ENCODE results near the gene CRACR2A.

CRACR2A gene

DNA sequence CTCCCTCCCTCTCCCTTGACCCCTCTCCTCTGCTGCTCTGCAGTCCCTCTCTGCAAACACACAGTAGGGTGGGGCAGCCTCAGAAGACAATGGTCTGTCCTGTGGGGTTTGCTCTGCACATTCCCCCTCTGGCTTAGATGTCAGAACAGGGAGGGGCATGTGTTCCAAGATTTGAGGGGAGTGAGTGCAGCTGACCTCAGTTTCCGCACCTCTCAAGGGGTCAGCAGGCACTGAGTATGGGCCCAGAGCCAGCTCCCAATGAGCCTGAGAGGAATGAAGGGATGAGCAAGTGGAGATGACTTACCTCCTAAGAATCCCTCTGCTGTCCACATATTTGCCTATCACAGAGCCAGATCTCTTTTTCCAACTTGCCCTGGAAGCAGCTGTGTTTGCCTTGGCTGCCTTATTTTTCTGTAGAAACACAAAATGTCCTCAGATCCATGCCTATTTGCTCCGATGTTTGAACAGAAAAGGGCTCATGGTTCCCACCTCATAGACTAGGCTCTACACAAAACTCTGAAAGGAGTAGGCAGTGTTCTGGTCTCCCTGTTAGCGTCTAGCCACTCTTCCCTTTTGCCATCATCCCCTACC lies 111.4 kb downstream of the CRACR2A start:
- DNase-seq = no peak

DNA sequence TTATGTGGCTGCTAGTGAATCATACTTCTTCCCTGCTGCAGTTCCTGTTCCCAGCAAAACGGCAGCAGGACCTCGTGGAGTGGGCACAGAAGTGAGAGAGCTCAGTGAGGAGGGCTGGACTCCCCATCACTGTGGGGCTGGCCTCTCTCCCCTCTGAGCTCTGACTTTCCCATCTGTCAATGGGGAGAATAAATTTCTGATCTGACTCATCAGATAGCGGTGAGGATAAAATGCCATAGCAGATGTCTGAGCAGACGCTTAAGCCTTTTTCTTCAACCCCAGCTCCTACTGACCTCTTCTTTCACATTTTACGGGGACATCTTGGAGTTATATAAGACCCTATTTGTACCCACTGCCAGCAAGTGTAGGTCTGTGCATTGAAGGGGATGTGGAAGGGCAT lies 116.6 kb downstream of the CRACR2A start:
- no peak for DNase-seq

DNA sequence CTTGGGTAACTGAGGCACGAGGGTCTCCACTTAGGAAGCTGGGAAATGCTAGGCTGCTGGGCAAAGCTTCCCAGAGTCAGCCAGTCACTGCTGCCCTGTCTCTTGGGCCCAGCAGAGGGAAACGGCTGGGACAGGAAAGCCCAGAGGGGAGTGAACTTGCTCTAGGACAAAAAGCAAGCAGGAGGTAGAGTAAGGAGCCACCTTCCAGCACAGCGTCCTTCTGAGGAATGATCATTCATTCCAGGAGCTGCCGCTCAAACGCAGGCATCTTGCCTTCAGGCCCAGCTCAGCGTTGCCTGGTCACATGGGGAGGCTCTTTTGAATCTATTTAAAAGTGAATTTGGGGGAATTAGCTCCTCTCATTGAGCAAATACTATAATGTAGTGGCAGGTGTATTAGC lies 118.6 kb downstream of the CRACR2A start:
- DNase-seq = no peak

GRCh38 chr12:3633396-3633795 lies 119.5 kb downstream of the CRACR2A start:
- no peak for DNase-seq

DNA sequence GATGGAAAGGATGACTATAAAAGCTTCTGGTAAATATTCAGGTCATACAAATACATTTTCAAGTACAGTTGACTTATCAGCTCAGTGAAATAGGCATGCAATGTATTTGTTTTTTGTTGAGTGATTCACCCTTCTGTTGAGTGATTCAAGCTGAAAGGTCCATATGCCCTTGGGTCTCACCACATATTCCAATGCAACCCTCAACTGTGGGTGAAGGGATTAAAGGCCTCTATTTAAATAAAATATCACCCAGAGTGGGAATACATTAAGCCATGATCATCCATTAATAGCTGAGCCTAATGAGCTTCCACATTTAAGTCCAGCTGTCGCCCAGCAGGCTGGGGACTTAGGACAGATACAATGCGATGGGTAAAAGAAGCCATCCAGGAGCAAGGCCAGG lies 120.2 kb downstream of the CRACR2A start:
- no peak for DNase-seq

DNA sequence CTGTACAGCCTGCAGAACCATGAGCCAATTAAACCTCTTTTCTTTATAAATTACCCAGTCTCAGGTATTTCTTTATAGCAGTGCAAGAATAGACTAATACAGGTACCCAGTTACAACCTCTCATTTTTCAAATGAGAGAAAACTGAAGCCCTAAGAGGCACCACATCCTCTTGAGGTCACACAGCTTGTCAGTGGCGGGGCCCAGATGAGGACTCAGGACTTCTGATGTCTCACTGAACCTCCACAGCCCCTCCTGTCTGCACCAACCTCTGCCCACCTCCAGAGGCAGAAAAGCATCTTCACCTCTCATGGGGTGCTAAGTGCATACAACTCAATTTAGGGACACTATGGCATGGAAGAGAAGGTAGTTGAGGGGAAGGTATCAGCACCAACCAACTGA lies 120.7 kb downstream of the CRACR2A start:
- no peak for DNase-seq

GRCh38 chr12:3631759-3632158 lies 121.2 kb downstream of the CRACR2A start:
- DNase-seq = no peak

DNA sequence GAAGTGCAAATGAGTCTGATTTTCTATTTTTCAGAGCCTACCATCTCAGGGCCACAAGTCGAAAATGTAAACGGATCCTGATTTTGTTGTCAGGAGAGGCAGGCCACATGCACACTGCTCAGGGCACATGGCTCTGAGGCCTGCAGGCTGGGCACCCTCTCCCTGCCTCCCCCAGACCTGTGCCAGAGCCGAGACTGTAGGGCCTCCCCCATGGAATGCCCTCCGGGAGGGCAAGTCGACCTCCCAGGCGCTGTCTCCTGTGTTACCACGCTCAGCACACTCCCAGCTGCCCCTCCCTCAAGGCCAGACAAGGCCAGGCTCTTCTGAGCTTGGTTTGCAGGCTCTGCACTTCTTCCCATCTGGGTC lies 121.7 kb downstream of the CRACR2A start:
- DNase-seq = no peak

DNA sequence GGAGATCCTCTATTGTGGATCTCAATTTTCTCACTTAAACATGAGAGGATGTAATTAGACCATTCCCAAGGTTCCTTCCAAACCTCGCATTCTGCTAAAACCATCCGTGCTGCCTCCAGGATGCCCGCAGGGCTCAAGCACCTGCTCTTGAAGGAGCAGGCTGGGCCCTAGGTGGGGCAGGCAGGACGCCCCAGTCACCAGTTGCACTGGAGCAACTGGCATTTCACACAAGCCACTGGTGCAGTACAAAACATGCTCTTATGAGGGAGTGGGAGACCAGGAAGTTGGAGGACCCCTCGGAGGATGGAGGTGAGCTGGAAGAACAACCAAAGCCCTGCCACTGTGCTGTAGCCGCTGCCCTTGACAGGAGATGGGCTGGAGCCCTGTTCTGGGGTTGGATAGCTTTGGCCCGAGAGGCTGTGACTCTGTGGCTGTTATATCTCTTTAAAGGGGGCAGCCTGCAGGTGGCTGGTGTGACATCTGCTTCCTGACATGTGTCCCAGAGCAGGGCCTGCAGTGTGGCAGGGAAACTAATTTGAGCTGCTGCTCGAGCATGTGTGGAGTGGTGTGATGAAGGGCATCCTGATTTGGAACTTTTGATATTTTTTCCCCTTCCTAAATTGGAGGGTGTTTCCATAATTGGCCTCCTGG lies 122.2 kb downstream of the CRACR2A start:
- DNase-seq = no peak

- DNase-seq = no peak
Observed at GRCh38 chr12:3630111-3630510, 122.8 kb downstream of the CRACR2A start.

DNA sequence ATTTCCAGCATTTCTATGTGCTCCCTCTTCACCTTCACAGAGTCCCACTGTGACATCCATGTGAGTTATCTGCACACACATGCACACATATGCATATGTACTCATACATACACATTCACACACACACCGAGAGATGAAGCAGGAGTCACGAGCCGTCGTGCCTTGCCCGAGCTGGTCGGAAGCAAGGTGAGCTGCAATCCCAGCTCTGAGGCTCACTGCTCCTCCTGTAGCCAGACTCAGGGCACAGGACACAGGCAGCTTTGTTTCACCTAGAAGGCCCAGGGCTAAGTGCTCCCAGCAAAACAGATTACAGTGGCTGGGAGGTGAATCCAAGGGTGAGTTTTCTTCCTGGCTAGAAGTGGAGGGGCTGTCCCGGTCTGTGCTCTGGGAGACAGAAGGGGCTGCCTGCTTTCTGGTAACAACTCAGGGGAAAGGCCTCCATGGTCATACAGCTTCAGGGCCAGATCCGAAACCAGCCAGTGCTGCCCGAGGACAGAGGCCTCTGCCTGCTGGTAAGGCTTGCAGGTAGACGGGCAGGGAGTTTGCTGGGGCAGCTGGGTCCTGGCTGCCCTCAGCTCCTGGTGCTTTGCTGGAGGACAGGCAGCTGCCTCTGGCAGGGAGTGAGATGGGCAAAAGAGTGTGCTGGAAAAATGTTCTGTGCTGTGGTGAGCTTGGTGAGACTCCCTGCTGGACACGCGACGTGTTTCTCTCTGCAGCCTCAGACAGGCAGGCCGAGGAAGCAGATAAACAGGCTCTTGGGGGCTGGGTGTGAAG lies 123.7 kb downstream of the CRACR2A start:
- no peak for DNase-seq

GRCh38 chr12:3628629-3629028 lies 124.3 kb downstream of the CRACR2A start:
- no peak for DNase-seq

GRCh38 chr12:3627336-3627735 lies 125.6 kb downstream of the CRACR2A start:
- DNase-seq = no peak

GRCh38 chr12:3624273-3624672 lies 128.6 kb downstream of the CRACR2A start:
- DNase-seq = peak in 2 of 3 experiments; percentile 20 to 76

GRCh38 chr12:3622822-3623690 lies 129.9 kb downstream of the CRACR2A start:
- no peak for DNase-seq

GRCh38 chr12:3622021-3622821 lies 130.7 kb downstream of the CRACR2A start:
- no peak for DNase-seq

DNA sequence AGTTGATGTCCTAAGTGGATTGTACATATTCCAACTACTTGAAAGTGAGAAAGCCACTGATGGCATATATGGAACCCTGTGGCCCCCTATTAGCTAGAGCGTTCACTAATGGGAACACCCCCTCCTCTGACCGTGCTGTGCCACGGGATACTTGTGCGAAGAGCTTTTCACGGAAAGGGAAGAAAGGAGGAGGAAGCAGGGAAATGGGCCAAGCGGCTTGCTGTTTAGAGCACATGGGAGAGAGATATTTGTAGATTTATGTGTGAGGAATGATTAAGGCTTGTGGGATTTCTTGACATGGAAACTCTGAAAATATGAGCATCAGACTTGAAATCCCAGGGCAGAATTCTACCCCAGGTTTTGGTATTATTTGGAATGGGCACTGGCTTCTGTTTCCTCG lies 132.1 kb downstream of the CRACR2A start:
- DNase-seq = no peak

- DNase-seq = no peak
Observed at GRCh38 chr12:3617565-3617964, 135.3 kb downstream of the CRACR2A start.

DNA sequence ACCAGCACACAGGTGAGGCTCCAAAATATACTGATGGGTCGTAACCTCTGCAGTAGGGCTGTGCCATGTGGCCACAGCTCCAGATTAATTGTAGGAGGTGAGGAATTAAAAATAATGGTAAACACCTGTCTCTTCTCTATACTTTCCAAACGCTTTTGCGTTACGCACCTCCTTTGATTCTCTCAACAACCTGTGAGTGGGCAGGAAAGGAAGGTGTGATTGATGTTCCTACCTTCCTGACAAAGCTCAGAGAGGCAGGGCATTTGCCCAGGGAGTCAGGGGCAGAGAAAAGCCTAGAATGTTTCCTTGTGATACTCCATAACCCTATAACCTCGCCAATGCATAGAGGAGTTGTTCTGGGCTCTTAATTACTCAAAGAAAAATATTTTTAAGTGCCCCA lies 137.0 kb downstream of the CRACR2A start:
- no peak for DNase-seq

GRCh38 chr12:3614806-3615466 lies 138.0 kb downstream of the CRACR2A start:
- DNase-seq = peak in 2 of 3 experiments; percentile 30 to 59

- no peak for DNase-seq
Observed at GRCh38 chr12:3613641-3614395, 139.1 kb downstream of the CRACR2A start.
